ENCODE measurements around the gene LYZL1.

The LYZL1 gene

DNA sequence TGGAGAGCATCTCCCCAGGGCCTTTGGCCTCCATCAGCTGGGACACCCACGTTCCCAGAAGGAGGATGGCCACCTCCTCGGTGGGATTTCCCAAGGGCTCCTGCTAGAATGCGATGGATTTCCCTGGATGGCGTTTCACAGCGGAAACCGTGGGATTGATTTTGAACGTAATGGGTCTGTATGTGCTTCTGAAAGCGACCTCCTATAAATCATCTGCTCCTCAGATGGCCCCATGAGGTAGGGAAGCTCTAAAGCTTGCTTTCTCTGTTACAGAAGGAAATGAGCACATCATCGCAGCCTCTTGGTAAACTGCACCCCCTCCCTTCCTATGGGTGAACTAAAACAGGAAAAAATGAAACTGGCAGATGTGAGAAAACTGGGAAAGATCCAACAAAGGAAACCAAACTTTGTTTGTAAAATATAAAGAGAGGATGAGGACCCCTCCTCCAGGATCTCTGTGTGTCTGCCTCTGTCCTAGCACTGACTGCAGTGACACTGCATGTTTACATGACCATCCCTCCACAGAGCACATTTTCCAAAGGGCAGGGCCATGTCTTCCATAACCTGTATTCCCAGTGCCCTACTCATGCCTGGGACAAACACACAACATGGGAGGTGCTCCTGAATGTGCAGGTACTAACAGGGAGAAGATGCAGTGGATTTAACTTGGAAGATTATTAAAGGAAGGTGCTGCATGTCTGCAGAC lies 57.6 kb downstream of the LYZL1 start:
- no peak overlapping the region for H3K4me3 ChIP-seq (replicated peaks; ENCODE audit: insufficient read depth, low read length)
- no peak overlapping the region for H3K27ac ChIP-seq (replicated peaks)
- TF ChIP-seq, protein P1, sequence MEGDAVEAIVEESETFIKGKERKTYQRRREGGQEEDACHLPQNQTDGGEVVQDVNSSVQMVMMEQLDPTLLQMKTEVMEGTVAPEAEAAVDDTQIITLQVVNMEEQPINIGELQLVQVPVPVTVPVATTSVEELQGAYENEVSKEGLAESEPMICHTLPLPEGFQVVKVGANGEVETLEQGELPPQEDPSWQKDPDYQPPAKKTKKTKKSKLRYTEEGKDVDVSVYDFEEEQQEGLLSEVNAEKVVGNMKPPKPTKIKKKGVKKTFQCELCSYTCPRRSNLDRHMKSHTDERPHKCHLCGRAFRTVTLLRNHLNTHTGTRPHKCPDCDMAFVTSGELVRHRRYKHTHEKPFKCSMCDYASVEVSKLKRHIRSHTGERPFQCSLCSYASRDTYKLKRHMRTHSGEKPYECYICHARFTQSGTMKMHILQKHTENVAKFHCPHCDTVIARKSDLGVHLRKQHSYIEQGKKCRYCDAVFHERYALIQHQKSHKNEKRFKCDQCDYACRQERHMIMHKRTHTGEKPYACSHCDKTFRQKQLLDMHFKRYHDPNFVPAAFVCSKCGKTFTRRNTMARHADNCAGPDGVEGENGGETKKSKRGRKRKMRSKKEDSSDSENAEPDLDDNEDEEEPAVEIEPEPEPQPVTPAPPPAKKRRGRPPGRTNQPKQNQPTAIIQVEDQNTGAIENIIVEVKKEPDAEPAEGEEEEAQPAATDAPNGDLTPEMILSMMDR (IDR thresholded peaks at IDR 0.05; ENCODE audit: insufficient read depth, low read length), result no peak
- TF ChIP-seq SPI1 (IDR thresholded peaks at IDR 0.05; ENCODE audit: borderline replicate concordance, low read depth) (no peak), POLR2AphosphoS5 (IDR thresholded peaks at IDR 0.05; ENCODE audit: low read depth) (no peak), GABPA (IDR thresholded peaks at IDR 0.05; ENCODE audit: low read depth) (no peak)
- TF ChIP-seq, protein P2, sequence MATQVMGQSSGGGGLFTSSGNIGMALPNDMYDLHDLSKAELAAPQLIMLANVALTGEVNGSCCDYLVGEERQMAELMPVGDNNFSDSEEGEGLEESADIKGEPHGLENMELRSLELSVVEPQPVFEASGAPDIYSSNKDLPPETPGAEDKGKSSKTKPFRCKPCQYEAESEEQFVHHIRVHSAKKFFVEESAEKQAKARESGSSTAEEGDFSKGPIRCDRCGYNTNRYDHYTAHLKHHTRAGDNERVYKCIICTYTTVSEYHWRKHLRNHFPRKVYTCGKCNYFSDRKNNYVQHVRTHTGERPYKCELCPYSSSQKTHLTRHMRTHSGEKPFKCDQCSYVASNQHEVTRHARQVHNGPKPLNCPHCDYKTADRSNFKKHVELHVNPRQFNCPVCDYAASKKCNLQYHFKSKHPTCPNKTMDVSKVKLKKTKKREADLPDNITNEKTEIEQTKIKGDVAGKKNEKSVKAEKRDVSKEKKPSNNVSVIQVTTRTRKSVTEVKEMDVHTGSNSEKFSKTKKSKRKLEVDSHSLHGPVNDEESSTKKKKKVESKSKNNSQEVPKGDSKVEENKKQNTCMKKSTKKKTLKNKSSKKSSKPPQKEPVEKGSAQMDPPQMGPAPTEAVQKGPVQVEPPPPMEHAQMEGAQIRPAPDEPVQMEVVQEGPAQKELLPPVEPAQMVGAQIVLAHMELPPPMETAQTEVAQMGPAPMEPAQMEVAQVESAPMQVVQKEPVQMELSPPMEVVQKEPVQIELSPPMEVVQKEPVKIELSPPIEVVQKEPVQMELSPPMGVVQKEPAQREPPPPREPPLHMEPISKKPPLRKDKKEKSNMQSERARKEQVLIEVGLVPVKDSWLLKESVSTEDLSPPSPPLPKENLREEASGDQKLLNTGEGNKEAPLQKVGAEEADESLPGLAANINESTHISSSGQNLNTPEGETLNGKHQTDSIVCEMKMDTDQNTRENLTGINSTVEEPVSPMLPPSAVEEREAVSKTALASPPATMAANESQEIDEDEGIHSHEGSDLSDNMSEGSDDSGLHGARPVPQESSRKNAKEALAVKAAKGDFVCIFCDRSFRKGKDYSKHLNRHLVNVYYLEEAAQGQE (IDR thresholded peaks at IDR 0.05; ENCODE audit: insufficient replicate concordance, low read depth), result no peak
- no peak for DNase-seq (ENCODE audit: low read depth in 1 of 2, low spot score in 1 of 2)
- no peaks in the 10 kb centered on the region for H3K27me3 ChIP-seq (ENCODE audit: insufficient read depth, poor library complexity, severe bottlenecking)

DNA sequence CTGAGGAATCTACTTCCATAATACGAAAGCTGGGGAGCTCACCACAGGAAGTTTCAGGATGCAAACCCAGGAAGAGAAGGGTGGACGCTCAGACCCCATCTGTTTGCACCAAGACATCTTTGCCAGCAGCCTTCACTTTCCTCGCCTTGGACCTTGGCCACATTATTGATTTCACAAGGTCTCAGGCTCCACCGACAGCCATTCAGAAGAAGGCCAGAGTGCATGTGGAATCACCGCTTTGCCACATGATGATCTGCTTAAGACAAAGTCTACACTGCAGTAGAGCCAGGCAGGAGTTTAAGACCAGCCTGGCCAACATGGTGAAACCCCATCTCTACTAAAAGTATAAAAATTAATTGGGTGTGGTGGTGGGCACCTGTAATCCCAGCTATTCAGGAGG lies 60.0 kb downstream of the LYZL1 start:
- Histone ChIP-seq H3K27ac (replicated peaks) (no peak overlapping the region), H3K27me3 (ENCODE audit: insufficient read depth, poor library complexity, severe bottlenecking) (no peaks in the 10 kb centered on the region), H3K4me3 (replicated peaks; ENCODE audit: insufficient read depth, low read length) (no peak overlapping the region)
- DNase-seq (ENCODE audit: low read depth in 1 of 2, low spot score in 1 of 2), result no peak
- TF ChIP-seq POLR2AphosphoS5 (IDR thresholded peaks at IDR 0.05; ENCODE audit: low read depth) (no peak), GABPA (IDR thresholded peaks at IDR 0.05; ENCODE audit: low read depth) (no peak), SPI1 (IDR thresholded peaks at IDR 0.05; ENCODE audit: borderline replicate concordance, low read depth) (no peak)
- TF ChIP-seq, protein P2 (IDR thresholded peaks at IDR 0.05; ENCODE audit: insufficient replicate concordance, low read depth), result no peak
- TF ChIP-seq, protein P1 (IDR thresholded peaks at IDR 0.05; ENCODE audit: insufficient read depth, low read length), result no peak

DNA sequence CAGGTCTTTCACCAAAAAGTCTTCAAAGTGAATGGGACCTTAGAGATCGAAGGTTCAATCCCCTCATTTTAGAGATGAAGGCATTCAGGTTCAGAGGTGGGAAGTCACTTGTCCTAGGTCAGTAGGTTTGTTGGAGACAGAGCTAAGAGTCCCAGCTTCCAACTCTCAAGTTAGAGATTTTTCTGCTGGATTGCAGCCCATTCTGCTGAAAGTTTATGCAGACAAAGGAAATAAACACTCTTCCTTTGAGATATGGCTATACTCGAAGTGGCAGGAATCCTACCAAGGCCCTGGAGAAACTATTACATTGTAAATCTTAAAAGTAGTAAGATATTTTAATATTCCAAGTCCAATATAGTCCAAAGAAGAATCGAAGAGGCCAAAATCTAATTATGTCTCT lies 64.4 kb downstream of the LYZL1 start:
- Histone ChIP-seq H3K27me3 (ENCODE audit: insufficient read depth, poor library complexity, severe bottlenecking) (no peaks in the 10 kb centered on the region), H3K4me3 (replicated peaks; ENCODE audit: insufficient read depth, low read length) (no peak overlapping the region), H3K27ac (replicated peaks) (no peak overlapping the region)
- TF ChIP-seq, protein P1 (IDR thresholded peaks at IDR 0.05; ENCODE audit: insufficient read depth, low read length), result no peak
- no peak for TF ChIP-seq GABPA (IDR thresholded peaks at IDR 0.05; ENCODE audit: low read depth)
- no peak for DNase-seq (ENCODE audit: low read depth in 1 of 2, low spot score in 1 of 2)

All from HL-60 (cell line).